Gastrocnemius medialis (tissue), 4 donors: ENCODE data around the gene ZFP36L2.

Experiments
- CTCF ChIP-seq, 5 experiments: fragments of 450-650 bp in 3 of 5; fragments of 200-600 bp in 2 of 5; sonication (generic) in 2 of 5; IDR thresholded peaks in 4 of 5; conservative IDR thresholded peaks in 1 of 5; 1 replicate in 4 of 5; 2 replicates in 1 of 5; pipeline ENCODE4 v1.5.1; 2016 to 2019; ENCODE audit warnings: antibody characterized with exemption in 5 of 5, mild to moderate bottlenecking in 3 of 5, moderate library complexity in 3 of 5
- POLR2A ChIP-seq, 2 donors: fragments of 450-650 bp; IDR thresholded peaks; one replicate each; pipeline ENCODE4 v1.6.1; 2017; ENCODE audit warnings: antibody characterized with exemption in 2 of 2, mild to moderate bottlenecking in 2 of 2, moderate library complexity in 2 of 2

GRCh38 chr2:43266711-43267111 lies 40.3 kb upstream of the ZFP36L2 start:
- TF ChIP-seq CTCF (IDR thresholded peaks at IDR 0.05 in 4 of 5, conservative IDR thresholded peaks at IDR 0.05 in 1 of 5) (no peak), POLR2A (IDR thresholded peaks at IDR 0.05) (no peak)
